ENCODE data around the gene HSFX2. TPM values are rescaled to one million over a fixed set of nuclear protein-coding genes. Genes with fewer than 3 reads are reported as not detected.

Gene HSFX2
- total RNA-seq, 1 experiment from 2014 or later: 0.26 TPM

GRCh38 chrX:149630681-149631233 lies 35.6 kb upstream of the HSFX2 start:
- ATAC-seq (peak; percentile 67), DNase-seq (ENCODE audit: low read depth, low spot score) (no peak)
- no peaks in the 10 kb centered on the region for H3K9me3 ChIP-seq (ENCODE audit: control insufficient read depth, insufficient read depth, low read depth, low read length)
- BruUV-seq (replicated peaks): no TSS peak
- peaks cover 2% of the 10 kb centered on the region; the same call in 1 of the 2 replicates for H3K27me3 ChIP-seq (ENCODE audit: control insufficient read depth, insufficient read depth, low read length)
- intact Hi-C loops (cut with micrococcal nuclease; ENCODE audit: unreplicated experiment): no loop called here
- TF ChIP-seq, protein P1, sequence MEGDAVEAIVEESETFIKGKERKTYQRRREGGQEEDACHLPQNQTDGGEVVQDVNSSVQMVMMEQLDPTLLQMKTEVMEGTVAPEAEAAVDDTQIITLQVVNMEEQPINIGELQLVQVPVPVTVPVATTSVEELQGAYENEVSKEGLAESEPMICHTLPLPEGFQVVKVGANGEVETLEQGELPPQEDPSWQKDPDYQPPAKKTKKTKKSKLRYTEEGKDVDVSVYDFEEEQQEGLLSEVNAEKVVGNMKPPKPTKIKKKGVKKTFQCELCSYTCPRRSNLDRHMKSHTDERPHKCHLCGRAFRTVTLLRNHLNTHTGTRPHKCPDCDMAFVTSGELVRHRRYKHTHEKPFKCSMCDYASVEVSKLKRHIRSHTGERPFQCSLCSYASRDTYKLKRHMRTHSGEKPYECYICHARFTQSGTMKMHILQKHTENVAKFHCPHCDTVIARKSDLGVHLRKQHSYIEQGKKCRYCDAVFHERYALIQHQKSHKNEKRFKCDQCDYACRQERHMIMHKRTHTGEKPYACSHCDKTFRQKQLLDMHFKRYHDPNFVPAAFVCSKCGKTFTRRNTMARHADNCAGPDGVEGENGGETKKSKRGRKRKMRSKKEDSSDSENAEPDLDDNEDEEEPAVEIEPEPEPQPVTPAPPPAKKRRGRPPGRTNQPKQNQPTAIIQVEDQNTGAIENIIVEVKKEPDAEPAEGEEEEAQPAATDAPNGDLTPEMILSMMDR (IDR thresholded peaks at IDR 0.05): no peak
- TF ChIP-seq TCF7L2 (IDR thresholded peaks at IDR 0.05; ENCODE audit: low read depth, low read length) (no peak), POLR2AphosphoS5 (IDR thresholded peaks at IDR 0.05; ENCODE audit: low read depth, low read length) (no peak), SIN3A (IDR thresholded peaks at IDR 0.05; ENCODE audit: borderline replicate concordance, insufficient read depth, low read depth, low read length) (no peak)
- TF ChIP-seq, protein P2, sequence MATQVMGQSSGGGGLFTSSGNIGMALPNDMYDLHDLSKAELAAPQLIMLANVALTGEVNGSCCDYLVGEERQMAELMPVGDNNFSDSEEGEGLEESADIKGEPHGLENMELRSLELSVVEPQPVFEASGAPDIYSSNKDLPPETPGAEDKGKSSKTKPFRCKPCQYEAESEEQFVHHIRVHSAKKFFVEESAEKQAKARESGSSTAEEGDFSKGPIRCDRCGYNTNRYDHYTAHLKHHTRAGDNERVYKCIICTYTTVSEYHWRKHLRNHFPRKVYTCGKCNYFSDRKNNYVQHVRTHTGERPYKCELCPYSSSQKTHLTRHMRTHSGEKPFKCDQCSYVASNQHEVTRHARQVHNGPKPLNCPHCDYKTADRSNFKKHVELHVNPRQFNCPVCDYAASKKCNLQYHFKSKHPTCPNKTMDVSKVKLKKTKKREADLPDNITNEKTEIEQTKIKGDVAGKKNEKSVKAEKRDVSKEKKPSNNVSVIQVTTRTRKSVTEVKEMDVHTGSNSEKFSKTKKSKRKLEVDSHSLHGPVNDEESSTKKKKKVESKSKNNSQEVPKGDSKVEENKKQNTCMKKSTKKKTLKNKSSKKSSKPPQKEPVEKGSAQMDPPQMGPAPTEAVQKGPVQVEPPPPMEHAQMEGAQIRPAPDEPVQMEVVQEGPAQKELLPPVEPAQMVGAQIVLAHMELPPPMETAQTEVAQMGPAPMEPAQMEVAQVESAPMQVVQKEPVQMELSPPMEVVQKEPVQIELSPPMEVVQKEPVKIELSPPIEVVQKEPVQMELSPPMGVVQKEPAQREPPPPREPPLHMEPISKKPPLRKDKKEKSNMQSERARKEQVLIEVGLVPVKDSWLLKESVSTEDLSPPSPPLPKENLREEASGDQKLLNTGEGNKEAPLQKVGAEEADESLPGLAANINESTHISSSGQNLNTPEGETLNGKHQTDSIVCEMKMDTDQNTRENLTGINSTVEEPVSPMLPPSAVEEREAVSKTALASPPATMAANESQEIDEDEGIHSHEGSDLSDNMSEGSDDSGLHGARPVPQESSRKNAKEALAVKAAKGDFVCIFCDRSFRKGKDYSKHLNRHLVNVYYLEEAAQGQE (IDR thresholded peaks at IDR 0.05; ENCODE audit: insufficient read depth in 1 of 2, low read depth in 2 of 2, low read length in 1 of 2): no peak
- peaks cover 16% of the 10 kb centered on the region for H3K4me1 ChIP-seq (ENCODE audit: control insufficient read depth, insufficient read depth, low read length)
- in situ Hi-C loops (cut with HindIII; ENCODE audit: low pct_unique_long_range_greater_than_20kb, low sequenced_read_pairs): no loop called here
- CTCF ChIA-PET: interaction anchor here (0.6 kb wide), 1 partner anchor 109 kb away, joined by 3 read pairs; no protein-coding TSS in a partner anchor
- peak overlapping the region; percentile 78 for H3K27ac ChIP-seq (ENCODE audit: low read length)
- no peaks in the 10 kb centered on the region for H3K36me3 ChIP-seq (ENCODE audit: control insufficient read depth, insufficient read depth, low read length)
- POLR2A ChIA-PET: no interaction called here
- peak overlapping the region; percentile 61 to 81 for H3K4me3 ChIP-seq (ENCODE audit: low read depth in 2 of 2, low read length in 2 of 2)

DNA sequence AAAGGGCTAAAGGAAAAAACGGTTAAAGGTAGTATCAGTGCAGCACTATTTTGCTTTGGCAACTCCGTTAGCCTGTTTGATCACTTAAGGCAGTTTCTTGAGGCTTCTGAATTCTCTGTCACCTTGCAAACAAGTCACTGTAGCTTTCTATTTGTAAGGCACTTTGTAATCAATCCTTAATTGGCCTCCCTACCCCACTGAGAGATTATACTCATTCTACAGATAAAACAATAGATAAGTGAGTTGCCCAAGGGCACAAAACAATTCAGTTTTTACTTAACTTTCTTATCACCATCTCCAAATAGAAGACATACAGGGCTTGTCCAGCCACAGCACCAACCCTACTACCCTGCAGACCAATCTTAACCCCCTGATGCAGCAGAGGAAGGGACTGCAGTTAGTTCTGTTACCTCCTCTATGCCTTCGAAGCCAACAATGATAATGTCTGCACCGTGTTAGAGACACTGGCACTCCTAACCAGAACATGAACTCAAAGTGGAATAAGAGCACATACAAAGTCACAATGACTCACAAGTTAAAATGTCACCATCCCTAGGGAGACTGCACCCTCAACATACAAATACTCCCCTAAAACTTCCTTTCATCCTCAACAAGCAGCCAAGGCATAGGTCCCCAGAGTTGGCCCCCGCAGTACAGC lies 34.7 kb upstream of the HSFX2 start:
- Histone ChIP-seq H3K36me3 (ENCODE audit: control insufficient read depth, insufficient read depth, low read length) (no peaks in the 10 kb centered on the region), H3K9me3 (ENCODE audit: control insufficient read depth, insufficient read depth, low read depth, low read length) (no peaks in the 10 kb centered on the region), H3K4me1 (ENCODE audit: control insufficient read depth, insufficient read depth, low read length) (peaks cover 16% of the 10 kb centered on the region), H3K27ac (ENCODE audit: low read length) (peak overlapping the region; percentile 78; the same call in 1 of the 2 replicates), H3K27me3 (ENCODE audit: control insufficient read depth, insufficient read depth, low read length) (peaks cover 2% of the 10 kb centered on the region; the same call in 1 of the 2 replicates), H3K4me3 (ENCODE audit: low read depth in 2 of 2, low read length in 2 of 2) (peak overlapping the region; percentile 61 to 81; a peak in 3 of 4 replicates)
- BruUV-seq (replicated peaks): TSS peak; percentile 41
- in situ Hi-C loops (cut with HindIII; ENCODE audit: low pct_unique_long_range_greater_than_20kb, low sequenced_read_pairs): no loop called here
- ATAC-seq: no peak
- no peak for TF ChIP-seq SIN3A (IDR thresholded peaks at IDR 0.05; ENCODE audit: borderline replicate concordance, insufficient read depth, low read depth, low read length)
- TF ChIP-seq POLR2AphosphoS5 (IDR thresholded peaks at IDR 0.05; ENCODE audit: low read depth, low read length): no peak
- TF ChIP-seq TCF7L2 (IDR thresholded peaks at IDR 0.05; ENCODE audit: low read depth, low read length): no peak
- TF ChIP-seq, protein P2 (IDR thresholded peaks at IDR 0.05; ENCODE audit: insufficient read depth in 1 of 2, low read depth in 2 of 2, low read length in 1 of 2): no peak
- TF ChIP-seq, protein P1 (IDR thresholded peaks at IDR 0.05): no peak
- POLR2A ChIA-PET: no interaction called here
- intact Hi-C loops (cut with micrococcal nuclease; ENCODE audit: unreplicated experiment): no loop called here
- no peak for DNase-seq (ENCODE audit: low read depth, low spot score)
- CTCF ChIA-PET: no interaction called here

Measured in Panc1 (cell line).